Measurements from ENCODE around the gene FOS.
A peak's percentile ranks its signal among the peaks of the same experiment; 100 is the strongest.
"Not testable (repeated sequence)": the region's sequence is repeated elsewhere in the genome, so short reads cannot be mapped to it uniquely, and the experiment has no call there.

FOS gene

GRCh38 chr14:75277815-75278421, 710 bp upstream of the FOS start:
- DNase-seq: peak in 1 of 2 donors; percentile 52

- DNase-seq: peak; percentile 53 to 59
Measured at GRCh38 chr14:75279153-75279762, 630 bp downstream of the FOS start.

DNA sequence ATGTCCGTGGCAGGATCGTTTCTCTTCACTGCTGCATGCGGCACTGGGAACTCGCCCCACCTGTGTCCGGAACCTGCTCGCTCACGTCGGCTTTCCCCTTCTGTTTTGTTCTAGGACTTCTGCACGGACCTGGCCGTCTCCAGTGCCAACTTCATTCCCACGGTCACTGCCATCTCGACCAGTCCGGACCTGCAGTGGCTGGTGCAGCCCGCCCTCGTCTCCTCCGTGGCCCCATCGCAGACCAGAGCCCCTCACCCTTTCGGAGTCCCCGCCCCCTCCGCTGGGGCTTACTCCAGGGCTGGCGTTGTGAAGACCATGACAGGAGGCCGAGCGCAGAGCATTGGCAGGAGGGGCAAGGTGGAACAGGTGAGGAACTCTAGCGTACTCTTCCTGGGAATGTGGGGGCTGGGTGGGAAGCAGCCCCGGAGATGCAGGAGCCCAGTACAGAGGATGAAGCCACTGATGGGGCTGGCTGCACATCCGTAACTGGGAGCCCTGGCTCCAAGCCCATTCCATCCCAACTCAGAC, 1.2 kb downstream of the FOS start:
- DNase-seq: no peak

- DNase-seq: no peak
Measured at GRCh38 chr14:75280291-75280830, 1.7 kb downstream of the FOS start.

GRCh38 chr14:75280831-75281653, 2.4 kb downstream of the FOS start:
- no peak for DNase-seq

GRCh38 chr14:75281654-75282019, 3.0 kb downstream of the FOS start:
- DNase-seq: peak in 1 of 2 donors; percentile 50

DNA sequence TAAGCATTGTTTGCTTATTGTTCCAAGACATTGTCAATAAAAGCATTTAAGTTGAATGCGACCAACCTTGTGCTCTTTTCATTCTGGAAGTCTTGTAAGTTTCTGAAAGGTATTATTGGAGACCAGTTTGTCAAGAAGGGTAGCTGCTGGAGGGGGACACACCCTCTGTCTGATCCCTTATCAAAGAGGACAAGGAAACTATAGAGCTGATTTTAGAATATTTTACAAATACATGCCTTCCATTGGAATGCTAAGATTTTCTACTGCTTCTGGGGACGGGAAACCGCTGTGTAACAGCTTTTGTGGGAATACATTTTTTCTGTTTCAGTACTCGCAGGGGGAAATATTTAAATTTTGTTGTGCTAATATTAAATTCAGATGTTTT, 3.5 kb downstream of the FOS start:
- DNase-seq: no peak

DNA sequence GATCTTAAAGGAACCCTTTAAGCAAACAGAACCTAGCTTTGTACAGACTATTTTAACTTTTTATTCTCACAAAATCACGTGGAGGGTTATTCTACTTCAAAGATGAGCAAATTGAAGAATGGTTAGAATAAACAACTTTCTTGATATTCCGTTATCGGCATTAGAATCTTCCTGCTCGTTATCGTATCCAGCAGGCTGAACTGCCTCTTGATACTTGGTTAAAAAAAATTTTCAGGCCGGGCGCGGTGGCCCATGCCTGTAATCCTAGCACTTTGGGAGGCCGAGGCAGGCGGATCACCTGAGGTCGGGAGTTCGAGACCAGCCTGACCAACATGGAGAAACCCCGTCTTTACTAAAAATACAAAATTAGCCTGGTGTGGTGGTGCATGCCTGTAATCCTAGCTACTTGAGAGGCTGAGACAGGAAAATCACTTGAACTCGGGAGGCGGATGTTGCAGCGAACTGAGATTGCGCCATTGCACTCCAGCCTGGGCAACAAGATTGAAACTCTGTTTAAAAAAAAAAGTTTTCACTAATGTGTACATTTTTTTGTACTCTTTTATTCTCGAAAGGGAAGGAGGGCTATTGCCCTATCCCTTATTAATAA, 4.0 kb downstream of the FOS start:
- DNase-seq: not testable (repeated sequence)

DNA sequence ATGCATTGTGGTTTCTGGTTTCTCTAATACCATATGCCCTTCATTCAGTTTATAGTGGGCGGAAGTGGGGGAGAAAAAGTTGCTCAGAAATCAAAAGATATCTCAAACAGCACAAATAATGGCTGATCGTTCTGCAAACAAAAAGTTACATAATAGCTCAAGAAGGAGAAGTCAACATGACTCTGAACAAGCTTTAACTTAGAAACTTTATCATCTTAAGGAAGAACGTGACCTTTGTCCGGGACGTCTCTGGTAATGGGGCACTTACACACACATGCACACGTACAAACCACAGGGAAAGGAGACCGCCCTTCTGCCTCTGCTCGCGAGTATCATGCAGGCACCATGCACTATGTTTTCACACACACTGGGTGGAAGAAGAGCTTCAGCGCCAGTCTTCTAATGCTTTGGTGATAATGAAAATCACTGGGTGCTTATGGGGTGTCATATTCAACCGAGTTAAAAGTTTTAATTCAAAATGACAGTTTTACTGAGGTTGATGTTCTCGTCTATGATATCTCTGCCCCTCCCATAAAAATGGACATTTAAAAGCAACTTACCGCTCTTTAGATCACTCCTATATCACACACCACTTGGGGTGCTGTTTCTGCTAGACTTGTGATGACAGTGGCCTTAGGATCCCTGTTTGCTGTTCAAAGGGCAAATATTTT, 4.7 kb downstream of the FOS start:
- DNase-seq: no peak

DNA sequence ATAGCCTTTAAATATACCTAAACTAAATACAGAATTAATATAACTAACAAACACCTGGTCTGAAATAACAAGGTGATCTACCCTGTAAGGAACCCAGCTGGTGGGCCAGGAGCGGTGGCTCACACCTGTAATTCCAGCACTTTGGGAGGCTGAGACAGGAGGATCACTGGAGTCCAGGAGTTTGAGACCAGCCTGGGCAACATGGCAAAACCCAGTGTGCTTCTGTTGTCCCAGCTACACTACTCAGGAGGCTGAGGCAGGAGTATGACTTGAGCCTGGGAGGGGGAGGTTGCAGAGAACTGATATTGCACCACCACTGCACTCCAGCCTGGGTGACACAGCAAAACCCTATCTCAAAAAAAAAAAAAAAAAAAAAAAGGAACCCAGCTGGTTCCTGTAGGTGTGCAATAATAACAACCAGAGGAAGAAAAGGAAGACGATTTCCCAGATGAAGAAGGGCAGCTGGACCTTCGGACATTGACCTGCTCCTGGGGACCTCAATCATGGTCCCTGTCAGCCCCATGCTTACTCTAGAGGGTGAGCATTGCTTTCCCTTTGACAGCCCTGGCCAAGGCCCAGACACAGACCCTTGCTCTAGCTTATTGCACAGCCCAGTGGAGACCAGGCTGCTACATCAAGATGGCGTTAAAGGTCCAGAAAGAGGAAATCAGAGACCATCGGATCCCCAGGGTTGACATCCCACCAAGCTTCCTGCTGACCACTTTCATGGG, 5.4 kb downstream of the FOS start:
- no peak for DNase-seq

DNA sequence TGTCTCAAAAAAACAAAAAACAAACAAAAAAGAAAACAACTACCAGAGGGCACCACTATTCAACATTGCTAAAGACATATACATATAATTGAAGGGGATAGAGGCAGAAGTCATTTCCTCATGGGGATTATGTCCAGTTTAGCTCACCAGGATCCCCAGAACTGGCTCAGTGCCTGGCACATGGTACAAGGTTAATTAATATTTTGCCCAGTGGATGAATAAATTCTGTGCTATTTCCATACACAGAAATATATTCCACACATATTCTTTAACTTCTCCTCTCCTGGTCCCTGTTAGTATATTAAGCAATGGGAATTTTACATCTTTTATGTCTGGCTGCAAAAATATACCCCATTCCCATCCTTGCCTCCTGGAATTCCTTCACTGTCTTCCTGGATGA, 6.7 kb downstream of the FOS start:
- no peak for DNase-seq

GRCh38 chr14:75286313-75286712, 7.7 kb downstream of the FOS start:
- no peak for DNase-seq

GRCh38 chr14:75289840-75290388, 11.3 kb downstream of the FOS start:
- DNase-seq: no peak

DNA sequence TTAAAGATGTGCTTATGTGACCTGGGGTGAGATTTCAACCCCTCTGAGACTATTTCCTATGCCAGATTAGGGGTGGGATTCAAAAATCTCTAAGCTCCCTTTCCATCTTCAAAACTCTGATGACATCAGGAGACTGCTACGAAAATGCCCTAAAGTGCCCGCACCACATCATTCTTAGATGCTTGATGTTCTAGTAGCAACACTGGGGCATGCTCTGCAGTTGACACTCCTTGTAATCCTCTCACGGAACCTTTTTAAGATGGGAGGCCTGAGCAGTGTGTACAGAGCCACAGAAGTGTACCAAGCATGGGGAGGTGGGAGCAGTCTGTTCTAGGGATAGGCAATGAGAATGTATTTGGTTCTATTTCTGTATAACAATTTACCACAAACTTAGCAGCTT, 12.2 kb downstream of the FOS start:
- no peak for DNase-seq

GRCh38 chr14:75291331-75291730, 12.7 kb downstream of the FOS start:
- DNase-seq: no peak

- no peak for DNase-seq
Measured at GRCh38 chr14:75292101-75292563, 13.5 kb downstream of the FOS start.

DNA sequence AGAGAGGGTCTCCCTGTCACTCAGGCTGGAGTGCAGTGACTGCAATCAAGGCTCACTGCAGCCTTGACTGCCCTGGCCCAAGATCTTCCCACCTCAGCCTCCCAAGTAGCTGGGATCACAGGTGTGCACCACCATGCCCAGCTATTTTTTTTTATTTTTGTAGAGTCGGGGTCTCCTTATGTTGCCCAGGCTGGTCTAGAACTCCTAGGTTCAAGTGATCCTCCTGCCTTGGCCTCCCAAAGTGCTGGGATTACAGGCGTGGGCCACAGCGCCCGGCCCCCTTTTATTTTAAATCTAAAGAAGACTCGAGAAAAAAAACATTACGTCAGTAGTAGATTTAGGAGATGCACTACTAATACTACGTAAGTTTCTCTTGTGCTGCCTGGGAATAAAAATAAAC, 14.3 kb downstream of the FOS start:
- no peak for DNase-seq

DNA sequence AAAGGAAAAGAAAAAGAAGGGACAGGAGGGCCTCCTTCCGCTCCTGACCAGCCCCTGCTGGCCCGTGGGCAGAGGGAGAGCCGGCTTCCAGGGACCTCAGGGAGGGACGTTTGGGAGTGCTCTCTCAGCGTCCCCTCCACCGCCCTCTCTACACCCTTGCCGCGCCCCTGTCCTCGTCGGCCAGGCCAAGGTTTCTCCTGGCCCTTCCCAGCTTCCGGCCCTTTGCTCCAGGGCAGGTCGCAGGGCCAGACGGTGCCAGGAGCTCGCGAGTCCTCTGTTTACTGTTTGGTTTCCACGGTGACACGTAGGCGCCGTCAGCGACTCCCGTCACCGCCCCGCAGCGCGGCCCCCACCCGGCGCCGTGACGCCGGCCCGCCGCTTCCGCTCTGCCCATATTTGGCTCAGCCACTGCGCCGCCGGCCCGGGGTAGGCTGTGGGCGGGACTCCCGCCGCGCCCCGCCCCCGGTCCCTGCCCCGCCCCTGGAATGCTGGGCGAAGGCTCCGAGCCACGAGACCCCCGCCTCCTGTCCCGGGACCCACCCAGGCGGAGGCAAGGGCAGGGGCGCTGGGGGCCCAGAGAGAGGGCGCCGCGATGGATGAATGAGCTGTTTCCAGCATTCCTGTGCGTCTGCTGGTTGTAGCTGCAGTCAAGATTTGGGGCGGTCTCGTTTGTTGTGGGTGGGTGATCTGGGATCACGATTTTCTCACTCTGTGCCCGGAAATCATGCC, 15.5 kb downstream of the FOS start:
- DNase-seq: peak; percentile 90 to 92

DNA sequence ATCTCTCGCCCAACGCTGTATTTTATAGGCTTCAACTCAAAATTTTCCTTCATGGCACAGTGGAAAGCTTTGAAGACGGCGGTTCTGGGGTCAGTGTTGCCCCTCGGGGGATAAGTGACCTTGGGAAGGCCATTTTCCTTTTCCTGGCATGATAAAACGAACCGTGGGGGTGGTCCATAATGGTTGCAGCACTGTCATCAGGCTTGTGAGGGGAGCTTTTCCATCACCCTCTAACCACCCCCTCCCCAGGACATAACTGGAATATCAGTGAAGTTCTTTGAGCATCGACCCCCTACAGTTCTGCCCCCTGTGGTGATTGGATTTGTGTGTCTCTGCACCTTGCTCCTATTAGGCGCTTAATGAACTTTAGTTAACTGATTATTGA, 16.0 kb downstream of the FOS start:
- DNase-seq: no peak

- DNase-seq: peak in 1 of 2 donors; percentile 39
Measured at GRCh38 chr14:75295061-75295461, 16.4 kb downstream of the FOS start.
